Esophagus mucosa (tissue), 1 donor: ENCODE data around the gene PXDN. TPM values are rescaled to one million over a fixed set of nuclear protein-coding genes. Genes with fewer than 3 reads are reported as not detected.

Source experiments
- ATAC-seq: fragments of 200-7000 bp; cut with Tn5 transposase; one replicate; pipeline ENCODE4 v1.9.1; 2020
- total RNA-seq: library from RNA; stranded (reverse); gene quantifications from one replicate; pipeline ENCODE4 v1.2.4, GENCODE V29; 2023
- donor health status: DM: yes; HTN: yes; CAD: no.

Gene PXDN
- total RNA-seq, 1 donor from 2014 or later = 7.1 TPM

GRCh38 chr2:1754461-1755170 is 10.3 kb upstream of the PXDN start:
- ATAC-seq = no peak

- ATAC-seq = no peak
These were observed 9.7 kb upstream of the PXDN start for GRCh38 chr2:1754046-1754445.

- ATAC-seq = no peak
These were observed 8.4 kb upstream of the PXDN start for GRCh38 chr2:1752751-1753150.

GRCh38 chr2:1751767-1752725 is 7.7 kb upstream of the PXDN start:
- no peak for ATAC-seq

- peak; percentile 76 for ATAC-seq
These were observed 6.8 kb upstream of the PXDN start for GRCh38 chr2:1750933-1751766.

- no peak for ATAC-seq
These were observed 6.1 kb upstream of the PXDN start for GRCh38 chr2:1750270-1750932.

GRCh38 chr2:1749489-1750119 is 5.3 kb upstream of the PXDN start:
- ATAC-seq = no peak

GRCh38 chr2:1748741-1749488 is 4.6 kb upstream of the PXDN start:
- ATAC-seq = no peak

- no peak for ATAC-seq
These were observed 3.9 kb upstream of the PXDN start for GRCh38 chr2:1748176-1748740.

- ATAC-seq = no peak
These were observed 3.0 kb upstream of the PXDN start for GRCh38 chr2:1747065-1747941.

GRCh38 chr2:1746174-1747064 is 2.1 kb upstream of the PXDN start:
- ATAC-seq = no peak

GRCh38 chr2:1745171-1746023 is 1.1 kb upstream of the PXDN start:
- ATAC-seq = no peak

- ATAC-seq = peak; percentile 13
These were observed 217 bp downstream of the PXDN start for GRCh38 chr2:1744151-1744445.

GRCh38 chr2:1743396-1744150 is 742 bp downstream of the PXDN start:
- peak; percentile 14 for ATAC-seq

- peak; percentile 81 for ATAC-seq
These were observed 1.5 kb downstream of the PXDN start for GRCh38 chr2:1742681-1743395.

GRCh38 chr2:1742301-1742680 is 2.0 kb downstream of the PXDN start:
- ATAC-seq = no peak
